ENCODE results near the gene HHIP.

Gene HHIP

DNA sequence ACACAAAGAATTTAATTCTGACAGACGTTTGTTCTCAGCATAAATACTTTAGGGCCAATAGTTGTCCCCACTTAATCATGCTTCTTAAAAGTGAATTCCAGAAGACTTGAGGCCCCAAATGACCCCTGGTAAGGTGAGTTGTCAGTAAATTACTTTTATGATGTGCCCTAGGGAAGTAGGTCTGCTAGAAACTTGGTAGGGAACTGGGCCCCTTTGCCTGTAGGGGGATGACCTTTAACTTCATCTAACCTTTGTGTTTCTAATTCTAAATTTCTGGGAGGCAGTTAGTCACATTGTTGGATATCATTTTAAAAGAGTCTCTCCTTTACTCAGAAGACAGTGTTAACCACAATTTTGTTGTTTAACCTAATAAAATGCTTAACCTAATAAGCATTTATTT is 28.8 kb downstream of the HHIP start:
- Mint-ChIP-seq H3K27ac (no peak overlapping the region), H3K4me1 (ENCODE audit: low read depth) (no peaks in the 10 kb centered on the region), H3K27me3 (ENCODE audit: low read depth) (no peaks in the 10 kb centered on the region), H3K4me3 (no peak overlapping the region), H3K9me3 (no peaks in the 10 kb centered on the region), H3K36me3 (ENCODE audit: low read depth) (no peaks in the 10 kb centered on the region)

DNA sequence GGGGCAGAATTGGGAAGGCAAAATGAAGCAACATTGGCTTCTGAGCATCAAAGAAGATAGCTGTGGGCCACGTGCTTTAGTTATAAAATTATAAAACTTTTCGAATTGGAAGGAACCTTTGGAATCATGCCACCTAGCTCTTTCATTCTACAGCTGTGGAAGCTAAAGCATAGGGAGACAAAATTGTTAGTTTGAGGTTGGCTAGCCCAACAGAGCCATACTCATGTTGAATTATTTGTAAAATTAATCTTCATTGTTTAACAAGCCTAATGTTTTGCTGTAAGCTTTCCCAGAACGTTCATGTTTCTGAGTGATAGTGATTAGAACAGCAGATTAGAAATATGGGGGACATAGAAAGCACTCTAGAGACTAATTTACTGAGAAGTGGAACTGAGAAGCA is 35.9 kb downstream of the HHIP start:
- Mint-ChIP-seq H3K27me3 (ENCODE audit: low read depth) (no peaks in the 10 kb centered on the region), H3K27ac (no peak overlapping the region), H3K4me1 (ENCODE audit: low read depth) (no peaks in the 10 kb centered on the region), H3K36me3 (ENCODE audit: low read depth) (no peaks in the 10 kb centered on the region), H3K9me3 (no peaks in the 10 kb centered on the region), H3K4me3 (no peak overlapping the region)

DNA sequence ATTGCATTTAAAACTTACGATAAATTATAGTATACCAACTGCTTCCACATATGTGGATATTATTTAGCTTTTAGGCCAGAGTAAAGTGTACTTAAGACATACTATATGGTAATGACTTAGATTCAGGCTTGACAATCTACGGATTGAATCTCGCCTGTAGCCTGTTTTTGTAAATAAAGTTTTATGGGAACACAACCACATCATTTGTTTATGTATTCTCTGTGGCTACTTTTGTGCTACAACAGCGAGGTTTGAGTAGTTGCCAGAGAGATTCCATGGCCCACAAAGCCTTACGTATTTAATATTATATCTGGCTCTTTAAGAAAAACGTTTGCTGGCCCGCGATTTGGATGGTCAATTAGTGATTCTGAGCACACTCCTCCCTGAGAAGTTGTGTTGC is 37.6 kb downstream of the HHIP start:
- Mint-ChIP-seq H3K9me3 (no peaks in the 10 kb centered on the region), H3K4me1 (ENCODE audit: low read depth) (no peaks in the 10 kb centered on the region), H3K27me3 (ENCODE audit: low read depth) (no peaks in the 10 kb centered on the region), H3K27ac (no peak overlapping the region), H3K36me3 (ENCODE audit: low read depth) (no peaks in the 10 kb centered on the region), H3K4me3 (no peak overlapping the region)

- no peaks in the 10 kb centered on the region for H3K27me3 Mint-ChIP-seq (ENCODE audit: low read depth)
- H3K4me3 Mint-ChIP-seq: no peak overlapping the region
- no peaks in the 10 kb centered on the region for H3K4me1 Mint-ChIP-seq (ENCODE audit: low read depth)
- no peak overlapping the region for H3K27ac Mint-ChIP-seq
- H3K9me3 Mint-ChIP-seq: no peaks in the 10 kb centered on the region
- H3K36me3 Mint-ChIP-seq (ENCODE audit: low read depth): no peaks in the 10 kb centered on the region
Observed at GRCh38 chr4:144685911-144686310, 40.0 kb downstream of the HHIP start.

DNA sequence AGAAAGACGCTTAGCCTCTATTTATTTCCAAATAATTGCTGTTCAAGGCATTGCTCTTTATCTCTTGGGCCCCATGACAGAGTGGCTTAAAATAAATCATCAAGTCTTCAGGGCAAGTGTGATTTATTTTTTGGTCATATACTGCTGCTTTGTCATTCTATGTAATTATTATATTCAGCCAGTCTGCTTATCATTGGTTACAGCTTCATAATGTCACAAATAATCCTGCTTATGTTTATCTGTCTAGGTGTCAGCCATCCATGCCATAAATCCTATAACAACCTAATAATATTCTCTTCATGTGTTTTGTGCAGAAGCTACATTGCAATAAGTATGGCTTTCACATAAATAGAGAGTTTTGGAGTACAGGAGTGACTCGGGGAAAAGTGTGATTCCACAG is 41.0 kb downstream of the HHIP start:
- Mint-ChIP-seq H3K9me3 (no peaks in the 10 kb centered on the region), H3K4me1 (ENCODE audit: low read depth) (no peaks in the 10 kb centered on the region), H3K4me3 (no peak overlapping the region), H3K27ac (no peak overlapping the region), H3K36me3 (ENCODE audit: low read depth) (no peaks in the 10 kb centered on the region), H3K27me3 (ENCODE audit: low read depth) (no peaks in the 10 kb centered on the region)

DNA sequence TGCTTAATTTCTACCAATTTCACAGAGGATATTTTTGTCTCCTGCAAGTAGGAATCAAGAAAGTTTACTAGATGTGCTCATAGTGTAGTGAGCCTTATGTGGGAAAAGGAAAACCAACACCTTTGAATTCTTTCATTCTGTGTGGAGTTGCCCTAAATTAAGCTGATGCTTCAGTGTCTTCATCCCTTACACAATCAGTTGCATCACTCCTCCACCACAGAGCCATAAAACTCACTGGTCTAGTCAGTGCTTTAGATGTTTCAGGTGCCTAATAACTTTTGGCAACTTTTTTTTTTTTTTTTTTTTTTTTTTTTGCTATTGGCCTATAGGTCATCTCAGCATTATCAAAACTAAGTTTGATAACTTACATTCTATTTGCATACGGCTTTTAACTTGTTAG is 41.5 kb downstream of the HHIP start:
- H3K27ac Mint-ChIP-seq: no peak overlapping the region
- no peaks in the 10 kb centered on the region for H3K27me3 Mint-ChIP-seq (ENCODE audit: low read depth)
- no peaks in the 10 kb centered on the region for H3K4me1 Mint-ChIP-seq (ENCODE audit: low read depth)
- no peak overlapping the region for H3K4me3 Mint-ChIP-seq
- H3K36me3 Mint-ChIP-seq (ENCODE audit: low read depth): no peaks in the 10 kb centered on the region
- H3K9me3 Mint-ChIP-seq: no peaks in the 10 kb centered on the region

DNA sequence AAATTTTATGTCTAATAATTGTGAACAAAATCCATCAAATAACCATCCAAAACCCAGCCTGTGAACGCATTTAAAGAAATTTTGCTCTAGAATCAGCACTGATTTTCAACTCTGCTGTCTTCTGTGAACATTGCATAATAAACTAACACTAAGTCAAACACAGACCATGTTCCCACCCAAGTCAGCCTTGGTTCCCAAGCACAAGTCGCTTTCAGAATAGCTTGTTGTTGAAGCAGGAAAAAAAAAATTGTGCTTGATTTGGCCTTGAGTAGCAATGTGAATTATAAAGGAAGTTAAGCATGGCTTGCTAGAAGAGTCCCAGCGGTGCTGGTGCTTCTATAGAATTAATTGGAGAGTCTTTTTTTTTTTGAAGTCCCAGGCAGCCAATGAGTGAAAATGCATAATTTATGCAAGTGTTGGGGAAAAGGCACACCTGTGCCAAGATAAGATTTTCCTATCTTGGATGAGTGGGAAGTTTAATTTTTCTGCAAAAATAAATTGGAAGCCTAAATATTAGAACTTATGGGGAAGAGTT is 42.1 kb downstream of the HHIP start:
- no peaks in the 10 kb centered on the region for H3K27me3 Mint-ChIP-seq (ENCODE audit: low read depth)
- no peak overlapping the region for H3K27ac Mint-ChIP-seq
- no peaks in the 10 kb centered on the region for H3K9me3 Mint-ChIP-seq
- H3K4me3 Mint-ChIP-seq: no peak overlapping the region
- H3K36me3 Mint-ChIP-seq (ENCODE audit: low read depth): no peaks in the 10 kb centered on the region
- H3K4me1 Mint-ChIP-seq (ENCODE audit: low read depth): no peaks in the 10 kb centered on the region

DNA sequence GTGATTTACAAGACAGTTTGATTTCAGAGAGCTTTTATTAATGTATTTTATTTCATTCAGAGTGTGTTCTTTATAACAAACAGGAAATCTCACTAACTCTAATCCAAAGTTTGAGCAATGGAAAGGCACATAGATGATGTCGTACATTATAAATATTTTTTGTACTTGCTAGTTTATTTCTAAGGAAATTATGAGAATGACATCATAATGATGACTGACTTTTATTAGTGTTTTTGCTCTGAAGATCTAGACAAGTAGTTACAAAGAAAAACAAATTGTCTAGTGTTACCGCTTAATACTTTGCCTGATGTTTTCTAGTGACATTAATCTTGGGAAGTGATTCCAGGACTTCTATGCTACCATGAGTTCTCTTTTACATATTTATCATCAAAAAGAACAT is 43.2 kb downstream of the HHIP start:
- Mint-ChIP-seq H3K27me3 (ENCODE audit: low read depth) (no peaks in the 10 kb centered on the region), H3K9me3 (no peaks in the 10 kb centered on the region), H3K27ac (no peak overlapping the region), H3K4me1 (ENCODE audit: low read depth) (no peaks in the 10 kb centered on the region), H3K36me3 (ENCODE audit: low read depth) (no peaks in the 10 kb centered on the region), H3K4me3 (no peak overlapping the region)

- Mint-ChIP-seq H3K4me3 (no peak overlapping the region), H3K9me3 (no peaks in the 10 kb centered on the region)
Observed at GRCh38 chr4:144695721-144696120, 49.8 kb downstream of the HHIP start.

GRCh38 chr4:144696376-144696775 is 50.4 kb downstream of the HHIP start:
- H3K36me3 Mint-ChIP-seq (ENCODE audit: low read depth): no peaks in the 10 kb centered on the region
- H3K9me3 Mint-ChIP-seq: no peaks in the 10 kb centered on the region
- no peaks in the 10 kb centered on the region for H3K27me3 Mint-ChIP-seq (ENCODE audit: low read depth)
- H3K27ac Mint-ChIP-seq: no peak overlapping the region
- H3K4me3 Mint-ChIP-seq: no peak overlapping the region
- H3K4me1 Mint-ChIP-seq (ENCODE audit: low read depth): no peaks in the 10 kb centered on the region

More at GRCh38 chr4:144695721-144696120, 49.8 kb downstream of the HHIP start:
- no peak overlapping the region for H3K27ac Mint-ChIP-seq
- no peaks in the 10 kb centered on the region for H3K36me3 Mint-ChIP-seq (ENCODE audit: low read depth)
- H3K4me1 Mint-ChIP-seq (ENCODE audit: low read depth): no peaks in the 10 kb centered on the region
- H3K27me3 Mint-ChIP-seq (ENCODE audit: low read depth): no peaks in the 10 kb centered on the region

DNA sequence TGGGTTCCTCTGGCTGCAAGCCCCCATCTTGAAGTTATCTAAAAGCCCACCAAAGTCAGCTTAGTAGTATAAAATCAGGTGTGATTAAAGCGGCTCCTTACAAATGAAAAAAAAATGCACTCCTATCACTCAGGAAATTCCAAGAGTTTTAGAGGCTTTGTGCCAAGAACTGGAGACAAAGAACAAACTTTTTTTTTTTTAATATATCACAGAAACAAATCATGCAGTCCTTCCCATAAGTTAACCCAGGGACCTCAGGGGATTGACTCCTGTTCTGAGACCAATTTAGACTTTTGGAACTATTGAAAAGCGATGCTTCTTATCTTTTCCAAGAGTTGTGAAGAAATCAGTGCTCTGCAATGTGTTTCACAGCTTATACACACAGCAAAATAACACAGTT is 53.6 kb downstream of the HHIP start:
- Mint-ChIP-seq H3K27ac (no peak overlapping the region), H3K27me3 (ENCODE audit: low read depth) (no peaks in the 10 kb centered on the region), H3K4me3 (no peak overlapping the region), H3K4me1 (ENCODE audit: low read depth) (no peaks in the 10 kb centered on the region), H3K9me3 (no peaks in the 10 kb centered on the region), H3K36me3 (ENCODE audit: low read depth) (no peaks in the 10 kb centered on the region)

DNA sequence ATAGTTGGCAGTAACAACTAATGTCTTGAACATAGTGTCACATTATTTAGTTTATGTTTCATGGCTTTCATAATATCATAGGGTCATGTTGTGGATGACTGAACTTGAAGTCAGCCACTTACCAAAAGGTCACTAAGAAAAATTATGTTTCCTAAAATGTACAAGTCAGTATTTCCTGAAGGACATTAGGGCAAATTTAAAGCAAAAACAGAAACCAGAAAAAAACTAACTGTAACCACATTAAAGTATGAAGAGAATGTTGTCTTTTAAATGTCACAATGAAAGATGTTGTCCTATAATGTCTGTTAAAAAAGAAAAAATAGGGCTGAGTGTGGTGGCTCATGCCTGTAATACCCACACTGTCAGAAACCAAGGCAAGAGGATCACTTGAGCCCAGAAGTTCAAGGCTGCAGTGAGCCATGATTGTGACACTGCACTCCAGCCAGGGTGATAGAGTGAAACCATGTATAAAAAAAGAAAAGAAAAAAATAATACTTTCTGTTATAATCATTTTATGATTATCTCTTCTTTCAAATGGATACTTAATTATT is 55.8 kb downstream of the HHIP start:
- no peaks in the 10 kb centered on the region for H3K27me3 Mint-ChIP-seq (ENCODE audit: low read depth)
- no peak overlapping the region for H3K27ac Mint-ChIP-seq
- H3K4me3 Mint-ChIP-seq: no peak overlapping the region
- H3K4me1 Mint-ChIP-seq (ENCODE audit: low read depth): no peaks in the 10 kb centered on the region
- H3K36me3 Mint-ChIP-seq (ENCODE audit: low read depth): no peaks in the 10 kb centered on the region
- no peaks in the 10 kb centered on the region for H3K9me3 Mint-ChIP-seq

- H3K27me3 Mint-ChIP-seq (ENCODE audit: low read depth): no peaks in the 10 kb centered on the region
- H3K4me3 Mint-ChIP-seq: no peak overlapping the region
- H3K27ac Mint-ChIP-seq: no peak overlapping the region
- H3K4me1 Mint-ChIP-seq (ENCODE audit: low read depth): no peaks in the 10 kb centered on the region
- no peaks in the 10 kb centered on the region for H3K9me3 Mint-ChIP-seq
- H3K36me3 Mint-ChIP-seq (ENCODE audit: low read depth): no peaks in the 10 kb centered on the region
Observed at GRCh38 chr4:144703494-144703893, 57.5 kb downstream of the HHIP start.

- H3K27me3 Mint-ChIP-seq (ENCODE audit: low read depth): no peaks in the 10 kb centered on the region
- no peak overlapping the region for H3K27ac Mint-ChIP-seq
- no peak overlapping the region for H3K4me3 Mint-ChIP-seq
- H3K4me1 Mint-ChIP-seq (ENCODE audit: low read depth): no peaks in the 10 kb centered on the region
- no peaks in the 10 kb centered on the region for H3K36me3 Mint-ChIP-seq (ENCODE audit: low read depth)
- no peaks in the 10 kb centered on the region for H3K9me3 Mint-ChIP-seq
Observed at GRCh38 chr4:144705601-144706590, 59.9 kb downstream of the HHIP start.

DNA sequence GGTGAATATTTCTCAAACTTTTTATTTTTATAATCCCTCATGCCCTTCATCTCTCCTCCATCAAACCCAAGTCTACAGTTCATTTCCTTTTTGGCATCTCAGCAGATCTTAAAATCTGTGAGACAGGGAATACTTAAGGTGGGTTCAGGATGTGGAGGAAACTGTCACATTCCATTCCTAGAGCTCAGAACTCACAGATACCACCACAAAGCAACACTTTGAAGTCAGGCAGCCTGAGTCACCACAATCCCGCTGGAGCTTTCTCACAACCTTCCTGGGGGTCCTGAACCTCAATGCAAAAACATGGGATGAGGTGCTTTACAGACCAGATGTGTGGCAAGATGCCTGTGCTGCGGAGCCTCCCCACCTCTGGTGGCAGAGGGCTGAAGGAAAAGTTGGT is 63.2 kb downstream of the HHIP start:
- no peaks in the 10 kb centered on the region for H3K9me3 Mint-ChIP-seq
- H3K36me3 Mint-ChIP-seq (ENCODE audit: low read depth): no peaks in the 10 kb centered on the region
- H3K27me3 Mint-ChIP-seq (ENCODE audit: low read depth): no peaks in the 10 kb centered on the region
- H3K27ac Mint-ChIP-seq: no peak overlapping the region
- H3K4me3 Mint-ChIP-seq: no peak overlapping the region
- H3K4me1 Mint-ChIP-seq (ENCODE audit: low read depth): no peaks in the 10 kb centered on the region

Data from T-helper 1 cell treated with Interleukin-12 subunit alpha and Interleukin-12 subunit beta and Interleukin-4 antibody, amounts not matched to agents 30 μg/mL and 1 μg/mL, for 36 hours (primary cell).